AG09319 (cell line): ENCODE results near the gene TFB1M.
"Not testable (repeated sequence)": the region's sequence is repeated elsewhere in the genome, so short reads cannot be mapped to it uniquely, and the experiment has no call there.

Experiments
- DNase-seq: peaks from one replicate; pipeline ENCODE4 v3.0.0-alpha.2; 2010; ENCODE audit warnings: low read depth; ENCODE audit errors: extremely low read depth
- TF ChIP-seq, protein P1 (sequence below): IDR thresholded peaks from 2 replicates; pipeline ENCODE4 v1.5.1; 2011; ENCODE audit warnings: low read depth, mild to moderate bottlenecking, inconsistent platforms, low read length, moderate library complexity

TFB1M gene

GRCh38 chr6:155234167-155234566 lies 80.1 kb downstream of the TFB1M start:
- DNase-seq: no peak
- TF ChIP-seq, protein P1, sequence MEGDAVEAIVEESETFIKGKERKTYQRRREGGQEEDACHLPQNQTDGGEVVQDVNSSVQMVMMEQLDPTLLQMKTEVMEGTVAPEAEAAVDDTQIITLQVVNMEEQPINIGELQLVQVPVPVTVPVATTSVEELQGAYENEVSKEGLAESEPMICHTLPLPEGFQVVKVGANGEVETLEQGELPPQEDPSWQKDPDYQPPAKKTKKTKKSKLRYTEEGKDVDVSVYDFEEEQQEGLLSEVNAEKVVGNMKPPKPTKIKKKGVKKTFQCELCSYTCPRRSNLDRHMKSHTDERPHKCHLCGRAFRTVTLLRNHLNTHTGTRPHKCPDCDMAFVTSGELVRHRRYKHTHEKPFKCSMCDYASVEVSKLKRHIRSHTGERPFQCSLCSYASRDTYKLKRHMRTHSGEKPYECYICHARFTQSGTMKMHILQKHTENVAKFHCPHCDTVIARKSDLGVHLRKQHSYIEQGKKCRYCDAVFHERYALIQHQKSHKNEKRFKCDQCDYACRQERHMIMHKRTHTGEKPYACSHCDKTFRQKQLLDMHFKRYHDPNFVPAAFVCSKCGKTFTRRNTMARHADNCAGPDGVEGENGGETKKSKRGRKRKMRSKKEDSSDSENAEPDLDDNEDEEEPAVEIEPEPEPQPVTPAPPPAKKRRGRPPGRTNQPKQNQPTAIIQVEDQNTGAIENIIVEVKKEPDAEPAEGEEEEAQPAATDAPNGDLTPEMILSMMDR: no peak

DNA sequence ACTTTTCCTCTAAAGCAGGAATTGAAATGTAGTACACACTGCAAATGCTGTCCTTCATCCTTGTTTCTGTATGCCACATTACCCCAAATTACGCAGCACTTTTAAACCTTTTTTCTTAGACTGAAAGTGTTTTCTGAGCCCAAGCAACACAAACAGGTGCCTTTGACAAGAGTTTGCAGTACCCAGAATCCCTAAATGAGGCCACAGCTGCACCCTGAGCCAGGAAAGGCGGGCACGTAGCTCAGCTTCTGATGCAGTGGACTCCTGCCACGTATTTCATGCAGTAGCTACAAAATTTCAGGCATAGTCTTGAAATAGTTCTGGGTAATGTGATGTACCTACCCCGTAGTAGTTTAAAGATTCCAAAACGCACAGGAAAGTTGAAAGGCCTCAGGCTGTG lies 81.4 kb downstream of the TFB1M start:
- no peak for DNase-seq
- TF ChIP-seq, protein P1: no peak

DNA sequence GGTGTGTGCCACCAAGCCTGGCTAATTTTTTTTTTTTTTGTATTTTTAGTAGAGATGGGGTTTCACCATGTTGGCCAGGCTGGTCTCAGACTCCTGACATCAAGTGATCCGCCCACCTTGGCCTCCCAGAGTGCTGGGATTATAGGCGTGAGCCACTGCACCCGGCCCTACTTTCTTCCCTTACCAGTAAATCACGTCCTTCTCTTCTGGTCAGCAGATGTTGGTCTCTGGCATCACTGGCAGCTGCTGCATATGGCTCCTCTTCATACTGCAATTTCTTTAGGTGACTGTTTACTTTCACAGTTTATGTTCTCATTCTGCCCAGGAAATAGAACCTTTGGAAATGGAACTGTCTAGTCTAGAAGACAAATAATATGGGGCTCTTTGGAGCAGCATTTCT lies 83.3 kb downstream of the TFB1M start:
- DNase-seq: not testable (repeated sequence)

GRCh38 chr6:155228546-155229166 lies 85.6 kb downstream of the TFB1M start:
- TF ChIP-seq, protein P1: no peak
- peak; percentile 2 for DNase-seq

DNA sequence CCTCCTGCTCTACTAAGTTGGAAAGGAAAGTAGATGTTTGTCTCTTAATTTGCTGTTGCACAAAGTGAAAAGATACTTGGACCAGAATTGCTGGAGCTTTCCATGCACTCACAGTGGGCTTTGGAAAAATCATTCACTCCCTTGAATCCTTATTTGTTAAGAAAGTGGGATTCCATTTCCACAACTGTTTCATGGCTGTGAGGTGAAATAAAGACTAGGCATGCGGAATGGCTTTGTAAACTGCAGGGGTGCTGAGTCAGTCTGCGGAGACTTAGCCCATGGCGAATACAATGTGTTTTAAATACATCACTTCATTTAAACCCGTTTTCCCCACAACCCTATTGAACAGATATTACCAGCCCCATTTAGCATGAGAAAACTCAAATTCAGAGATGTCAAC lies 87.2 kb downstream of the TFB1M start:
- TF ChIP-seq, protein P1: no peak
- no peak for DNase-seq

DNA sequence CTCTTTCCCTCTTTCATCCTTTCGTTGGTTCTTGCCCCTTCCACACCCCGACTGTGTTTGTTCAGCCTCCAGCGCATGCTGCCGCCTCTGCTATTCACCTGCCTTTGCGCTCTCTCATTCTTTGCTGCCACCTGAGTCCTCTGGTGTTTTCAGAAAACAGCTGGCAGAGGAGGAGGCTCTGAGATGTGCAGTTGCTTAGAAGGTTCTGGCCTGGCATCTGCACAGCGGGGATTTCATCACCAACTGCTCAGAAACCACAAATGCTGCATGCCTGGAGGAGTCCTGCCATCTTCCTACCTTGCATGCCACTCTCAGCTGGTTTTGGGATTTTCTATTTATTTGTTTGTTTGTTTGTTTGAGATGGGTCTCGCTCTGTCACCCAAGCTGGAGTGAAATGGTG lies 89.7 kb downstream of the TFB1M start:
- no peak for DNase-seq

DNA sequence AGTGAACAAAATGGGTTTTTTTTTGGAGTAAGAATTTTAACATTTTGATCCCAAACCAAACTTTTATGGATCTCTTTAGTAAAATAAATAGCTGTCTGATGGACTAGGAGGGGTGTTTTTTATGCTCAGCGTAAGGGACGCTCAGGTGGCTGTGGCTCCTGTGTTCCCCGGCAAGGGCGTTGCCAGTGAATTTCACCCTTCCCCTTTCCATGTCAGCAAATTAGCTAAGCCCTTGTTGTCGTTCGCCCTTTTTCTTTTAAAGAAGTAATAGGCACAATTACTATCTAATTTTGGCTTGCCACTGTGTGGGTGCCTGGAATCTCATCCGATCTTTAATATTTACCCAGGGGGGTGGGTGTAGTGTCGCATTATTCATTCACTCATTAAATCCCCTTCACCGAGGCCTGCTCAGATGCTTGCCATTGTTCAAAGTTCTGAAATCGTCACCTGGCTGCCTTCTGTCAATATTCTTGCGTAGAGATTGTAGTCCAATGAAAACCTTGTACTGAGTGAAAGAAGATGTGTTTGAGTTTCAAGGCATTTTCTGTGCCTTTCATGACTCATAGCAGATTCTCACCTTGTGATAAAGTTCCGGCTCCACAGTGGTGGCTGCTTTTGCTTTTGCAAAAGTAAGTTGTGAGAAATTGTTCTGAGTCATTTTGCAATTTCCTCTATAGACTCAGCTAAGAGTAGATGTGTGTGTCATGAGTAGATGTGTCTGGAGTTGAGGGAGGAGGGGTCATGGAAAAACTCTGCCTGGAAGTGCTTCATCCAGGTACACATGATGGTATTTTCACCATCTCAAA lies 90.4 kb downstream of the TFB1M start:
- no peak for DNase-seq

More for the DNA sequence above, 89.7 kb downstream of the TFB1M start:
- TF ChIP-seq, protein P1: no peak

More for the DNA sequence above, 90.4 kb downstream of the TFB1M start:
- TF ChIP-seq, protein P1: no peak
